ENCODE measurements around the gene SNTB2.
A peak's percentile ranks its signal among the peaks of the same experiment; 100 is the strongest.

SNTB2 gene

DNA sequence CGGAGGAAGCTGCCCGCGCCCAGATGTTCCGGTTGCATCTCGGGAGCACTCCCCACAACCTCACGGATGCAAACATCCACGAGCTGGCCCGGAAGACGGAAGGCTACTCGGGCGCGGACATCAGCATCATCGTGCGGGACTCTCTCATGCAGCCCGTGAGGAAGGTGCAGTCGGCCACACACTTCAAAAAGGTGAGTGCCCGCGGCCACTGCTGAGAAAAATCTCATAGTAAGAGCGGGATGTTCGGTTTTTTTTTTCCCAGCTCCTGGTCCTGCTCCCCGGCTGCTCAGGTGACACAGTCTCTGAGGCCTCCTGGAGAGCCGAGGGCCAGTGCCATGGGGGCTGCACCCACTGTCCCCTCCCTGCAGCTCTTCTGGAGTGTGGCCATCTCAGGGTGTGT lies 134.1 kb downstream of the SNTB2 start:
- no peak for DNase-seq

DNA sequence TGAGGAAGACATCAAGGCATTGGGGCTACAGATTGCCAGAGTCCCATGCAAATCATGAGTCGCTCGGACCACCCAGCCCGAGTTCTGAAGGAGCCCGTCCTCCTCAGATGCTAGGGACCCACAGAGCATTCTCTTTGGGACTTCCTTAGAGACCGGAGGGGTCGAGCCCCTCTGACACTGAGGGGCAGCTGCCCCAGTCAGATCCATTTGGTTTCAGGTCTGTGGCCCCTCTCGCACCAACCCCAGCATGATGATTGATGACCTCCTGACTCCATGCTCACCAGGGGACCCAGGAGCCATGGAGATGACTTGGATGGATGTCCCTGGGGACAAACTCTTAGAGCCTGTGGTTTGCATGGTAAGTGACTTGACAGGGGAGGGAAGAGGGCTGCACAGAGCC lies 135.4 kb downstream of the SNTB2 start:
- no peak for DNase-seq

DNA sequence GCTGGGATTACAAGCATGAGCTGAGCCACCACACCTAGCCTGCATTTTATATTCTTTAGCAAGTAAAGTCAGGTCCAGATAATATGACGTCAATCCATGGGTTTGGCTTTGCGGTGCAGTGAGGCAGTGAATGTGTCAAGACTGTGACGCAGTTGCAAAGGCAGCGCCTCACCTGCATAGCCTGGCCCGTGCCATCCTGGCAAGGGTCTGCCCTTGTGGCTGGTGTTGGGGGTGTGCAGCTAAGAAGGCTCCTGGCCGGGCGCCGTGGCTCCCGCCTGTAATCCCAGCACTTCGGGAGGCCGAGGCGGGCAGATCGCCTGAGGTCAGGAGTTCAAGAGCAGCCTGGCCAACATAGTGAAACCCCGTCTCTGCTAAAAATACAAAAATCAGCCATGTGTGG lies 136.5 kb downstream of the SNTB2 start:
- DNase-seq, result no peak

DNA sequence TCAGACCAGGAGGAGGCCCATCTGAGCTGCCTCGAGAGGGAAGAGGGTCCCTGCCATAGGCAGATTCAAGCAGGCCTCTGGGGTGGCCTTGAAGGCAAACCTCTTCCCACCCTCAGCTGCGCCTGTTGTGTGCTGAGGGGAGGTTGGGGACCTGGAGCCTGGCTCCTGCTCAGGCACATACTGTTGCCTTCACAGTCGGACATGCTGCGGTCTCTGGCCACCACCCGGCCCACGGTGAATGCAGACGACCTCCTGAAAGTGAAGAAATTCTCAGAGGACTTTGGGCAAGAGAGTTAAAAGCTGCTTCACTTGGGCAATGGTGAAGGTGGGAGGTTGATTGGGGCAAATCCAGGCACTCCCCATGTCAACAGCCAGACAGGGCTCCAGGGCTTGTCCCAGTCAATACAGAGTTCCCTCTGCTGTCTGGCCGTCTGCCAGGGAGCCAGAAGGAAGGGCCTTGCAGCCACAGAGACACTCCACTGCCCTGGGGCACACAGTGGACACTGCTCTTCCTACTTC lies 137.1 kb downstream of the SNTB2 start:
- peak; percentile 24 for DNase-seq

DNA sequence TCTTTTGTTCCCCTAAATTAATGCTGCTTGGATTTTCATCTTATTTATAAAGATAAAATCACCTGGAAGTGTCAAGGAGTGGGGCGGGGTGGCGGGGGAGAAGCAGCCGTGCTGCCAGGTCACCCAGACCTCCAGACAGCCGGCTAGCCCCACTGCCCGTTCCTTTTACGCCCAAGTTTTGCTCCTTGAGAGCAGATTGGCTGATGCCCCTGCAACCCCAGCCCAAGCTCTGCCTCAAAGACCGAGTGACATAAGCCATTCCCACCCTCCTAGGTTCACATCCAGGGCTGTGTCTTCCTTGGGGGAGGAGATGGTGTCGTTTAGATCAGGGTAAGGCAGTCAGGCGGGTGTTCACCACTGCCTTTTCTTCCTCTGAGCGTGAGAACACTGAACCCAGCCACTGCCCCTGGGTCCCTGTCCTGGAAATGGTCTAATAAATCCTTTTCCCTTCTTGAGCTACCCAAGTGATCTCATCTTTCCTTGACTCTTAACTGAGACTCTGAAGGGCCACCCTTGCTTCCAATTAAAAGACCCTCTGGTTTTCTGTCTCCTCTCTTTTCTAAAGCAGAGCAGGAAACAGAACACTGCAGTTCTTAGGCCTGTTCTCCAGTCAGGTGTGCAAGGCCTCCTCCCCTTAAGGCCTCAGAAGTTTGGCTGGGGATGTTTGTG lies 137.8 kb downstream of the SNTB2 start:
- DNase-seq, result no peak

DNA sequence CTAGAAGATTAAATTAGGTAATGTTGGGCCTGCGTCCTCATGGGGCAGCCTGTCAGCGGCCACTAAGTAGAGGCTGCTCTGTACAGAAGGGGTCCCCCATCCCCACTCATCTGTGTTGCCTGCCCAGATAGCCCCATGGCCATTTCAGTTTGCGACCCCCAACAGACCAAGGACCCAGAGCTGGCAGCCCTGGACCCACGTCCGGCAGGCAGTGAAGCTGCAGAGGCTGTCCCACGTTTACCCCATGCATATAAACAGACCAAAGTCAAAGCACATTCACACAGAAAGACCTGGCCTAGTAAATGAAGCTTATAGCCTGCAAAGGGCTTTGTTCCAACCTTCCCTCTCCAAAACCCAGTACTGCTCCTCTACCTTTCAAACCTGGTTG lies 138.8 kb downstream of the SNTB2 start:
- no peak for DNase-seq

DNA sequence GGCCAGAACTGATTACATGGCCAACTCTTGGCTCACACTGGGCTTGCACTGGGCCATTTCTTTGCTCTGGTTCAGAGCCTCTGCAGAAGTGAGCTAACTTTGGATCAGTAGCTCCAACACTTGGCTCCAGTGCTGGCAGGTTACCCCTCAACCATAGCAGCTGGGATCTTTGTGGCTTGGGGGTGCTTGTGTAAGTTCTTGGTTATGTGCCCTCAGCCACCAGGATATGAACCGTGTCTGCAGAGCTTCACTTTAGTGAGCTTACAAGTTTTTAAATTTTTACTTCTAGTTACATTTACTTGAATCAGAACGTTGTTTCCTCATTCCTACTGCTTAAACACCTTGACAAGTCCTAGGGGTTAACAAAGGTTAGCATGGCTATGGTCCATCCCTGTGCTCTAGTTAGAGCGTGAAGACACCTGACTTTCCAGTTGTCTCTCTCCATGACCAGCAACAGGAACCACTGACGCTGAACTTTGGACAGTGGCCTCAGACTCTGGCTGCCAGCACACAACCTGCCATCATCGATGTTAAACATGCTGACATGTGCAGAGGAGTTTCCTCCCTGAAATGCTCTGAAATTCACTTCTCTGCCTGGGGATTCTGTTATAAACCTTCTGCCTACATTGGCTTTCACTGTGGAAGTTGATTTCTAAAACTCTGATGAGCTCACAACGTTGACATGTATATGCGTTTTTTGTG lies 139.4 kb downstream of the SNTB2 start:
- no peak for DNase-seq

DNA sequence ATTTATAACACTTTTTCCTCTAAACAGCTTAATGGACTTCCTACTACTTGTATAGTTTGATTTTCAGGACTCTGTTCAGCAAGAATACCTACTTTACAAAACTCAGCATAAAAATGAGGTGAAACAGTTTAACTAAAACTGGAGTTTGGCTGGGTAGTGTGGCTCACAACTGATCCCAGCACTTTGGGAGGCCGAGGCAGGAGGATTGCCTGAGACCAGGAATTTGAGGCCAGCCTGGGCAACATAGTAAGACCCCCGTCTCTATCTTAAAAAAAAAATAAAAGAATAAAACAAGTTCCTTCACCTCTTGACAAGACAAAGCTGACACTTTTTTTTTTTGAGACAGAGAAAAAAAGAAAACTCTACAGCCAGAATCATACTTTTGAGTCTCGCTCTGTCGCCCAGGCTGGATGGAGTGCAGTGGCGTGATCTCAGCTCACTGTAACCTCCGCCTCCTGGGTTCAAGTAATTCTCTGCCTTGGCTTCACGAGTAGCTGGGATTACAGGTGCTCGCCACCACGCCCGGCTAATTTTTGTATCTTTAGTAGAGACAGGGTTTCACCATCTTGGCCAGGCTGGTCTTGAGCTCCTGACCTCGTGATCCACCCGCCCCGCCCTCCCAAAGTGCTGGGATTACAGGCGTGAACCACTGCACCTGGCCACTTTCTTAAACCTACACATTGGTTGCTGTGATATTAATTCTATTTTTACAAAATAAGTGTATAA lies 140.8 kb downstream of the SNTB2 start:
- no peak for DNase-seq

DNA sequence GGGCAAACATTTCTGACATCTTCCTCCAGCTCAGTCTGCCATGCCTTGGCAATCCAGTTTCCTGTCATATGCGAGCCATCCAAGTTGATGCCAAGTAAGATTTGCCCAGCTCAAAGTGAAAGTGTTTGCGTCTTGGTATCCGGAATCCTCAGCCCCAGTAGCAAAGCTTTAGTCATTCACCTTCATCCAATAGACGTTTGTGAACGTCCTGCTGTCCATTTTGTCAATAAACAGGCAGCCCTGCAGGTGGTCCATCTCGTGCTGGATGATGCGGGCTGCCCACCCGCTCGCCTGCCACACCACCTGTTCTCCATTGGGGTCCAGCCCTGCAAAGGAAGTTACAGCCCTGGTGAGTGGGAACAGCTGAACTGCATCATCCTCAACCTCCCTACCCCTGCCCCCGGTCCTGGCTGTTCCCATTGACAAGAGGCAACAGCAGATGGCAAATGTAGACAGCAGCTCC lies 141.9 kb downstream of the SNTB2 start:
- no peak for DNase-seq

DNA sequence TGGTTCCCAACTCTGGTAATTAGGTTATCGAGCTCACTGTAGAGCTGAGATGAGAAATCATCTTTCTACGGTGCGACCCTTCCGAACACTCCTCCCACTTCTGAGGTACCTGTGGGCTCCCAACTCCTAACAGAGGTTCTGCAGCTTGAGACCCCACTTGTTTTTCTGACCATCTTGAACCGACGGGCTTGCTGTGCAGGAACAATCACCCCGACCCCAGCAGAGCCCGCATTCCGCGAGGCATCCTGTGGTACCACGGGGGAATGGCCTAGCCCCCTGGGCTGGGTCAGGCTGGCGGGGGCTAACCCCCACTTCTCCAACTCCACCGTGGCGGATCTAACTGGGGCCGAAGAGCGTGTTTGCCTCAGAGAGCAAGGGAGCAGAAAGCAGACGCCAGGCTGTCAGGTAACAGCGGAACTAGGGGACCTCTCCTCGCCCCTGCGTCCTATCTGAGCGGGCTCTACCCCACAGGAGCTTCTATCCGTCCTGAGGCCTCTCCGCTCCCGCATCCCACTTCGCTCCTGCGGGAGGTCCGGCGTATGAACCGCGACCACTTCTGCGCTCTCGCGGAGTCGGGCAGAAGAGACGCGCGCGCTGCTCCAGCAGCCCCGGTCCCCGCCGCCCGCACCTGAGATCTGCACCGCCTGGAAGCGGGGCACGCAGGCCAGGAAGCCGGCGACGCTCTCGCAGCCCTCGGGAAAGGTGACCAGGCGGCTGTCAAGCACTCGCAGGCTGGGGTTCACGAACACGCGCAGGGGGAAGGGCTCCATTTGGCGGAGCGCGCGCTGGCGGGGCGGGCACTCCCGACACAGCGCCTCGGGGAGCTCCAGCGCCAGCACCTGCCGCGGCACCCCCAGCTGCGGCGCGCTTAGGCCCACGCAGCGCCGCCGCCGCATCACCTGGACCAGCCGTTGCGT lies 142.7 kb downstream of the SNTB2 start:
- peak; percentile 52 for DNase-seq

DNA sequence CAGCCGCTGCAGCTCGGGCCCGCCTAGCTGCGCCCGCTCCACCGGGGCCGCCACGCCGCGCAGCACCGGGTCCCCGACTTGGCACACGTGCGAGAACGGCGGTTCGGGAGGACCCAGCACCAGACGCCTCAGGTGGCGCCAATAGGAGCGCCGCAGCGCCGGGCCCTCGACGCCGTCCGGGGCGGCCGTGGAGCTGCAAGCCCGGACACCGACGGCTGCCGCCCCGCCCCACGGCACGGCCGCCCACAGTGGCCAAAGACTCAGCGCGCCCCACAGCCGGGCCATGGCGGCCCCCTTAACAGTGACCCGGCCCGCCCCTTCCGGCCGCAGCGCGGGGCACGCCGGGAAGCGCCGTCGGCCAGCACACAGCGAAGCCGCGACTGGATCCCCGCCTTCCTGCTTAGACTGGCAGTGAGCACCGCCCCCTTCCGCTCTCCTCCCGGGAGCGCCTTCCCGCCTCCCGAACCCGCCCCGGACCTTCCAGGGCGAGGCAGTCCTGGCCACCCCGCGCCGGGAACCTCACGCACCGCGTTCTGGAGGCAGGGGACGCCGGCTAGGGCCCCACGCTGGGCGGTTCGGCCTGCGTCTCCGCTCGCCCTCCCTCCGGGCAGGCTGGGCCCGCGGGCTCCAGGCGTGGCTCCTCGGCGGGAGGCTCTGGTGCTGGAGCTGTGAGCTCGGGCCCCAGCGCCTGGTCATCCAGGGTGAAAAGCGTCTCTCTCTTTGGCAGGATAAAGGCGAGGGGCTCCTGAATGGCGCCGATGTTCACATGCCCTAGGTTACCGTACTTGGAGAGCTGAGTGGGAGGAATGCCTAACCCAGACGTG lies 143.5 kb downstream of the SNTB2 start, which contains the start of gene PDF:
PDF (minus strand) TSS at position 303 of the 824 bp plus-strand sequence; CDS start at position 285, 18 bp downstream.
- DNase-seq, result peak; percentile 96

DNA sequence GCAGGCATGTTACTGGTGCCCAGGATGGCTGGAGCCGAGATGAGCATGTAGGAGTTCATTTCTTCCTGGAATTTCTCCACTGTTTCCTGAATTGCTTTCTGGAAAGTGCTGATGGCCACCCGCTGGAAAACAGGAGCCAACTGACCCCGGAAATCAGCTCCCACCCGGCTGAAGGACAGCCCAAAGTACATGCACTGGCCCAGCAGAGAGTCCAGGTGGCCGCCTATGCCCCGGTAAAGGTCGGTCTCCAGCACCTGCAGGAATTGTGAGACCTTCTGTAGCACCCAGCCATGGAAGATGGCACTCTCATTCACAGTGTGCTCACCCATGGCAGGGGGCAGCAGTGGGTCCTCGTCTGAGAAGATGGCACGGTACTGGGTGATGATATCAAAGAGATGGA lies 147.7 kb downstream of the SNTB2 start:
- DNase-seq, result no peak

DNA sequence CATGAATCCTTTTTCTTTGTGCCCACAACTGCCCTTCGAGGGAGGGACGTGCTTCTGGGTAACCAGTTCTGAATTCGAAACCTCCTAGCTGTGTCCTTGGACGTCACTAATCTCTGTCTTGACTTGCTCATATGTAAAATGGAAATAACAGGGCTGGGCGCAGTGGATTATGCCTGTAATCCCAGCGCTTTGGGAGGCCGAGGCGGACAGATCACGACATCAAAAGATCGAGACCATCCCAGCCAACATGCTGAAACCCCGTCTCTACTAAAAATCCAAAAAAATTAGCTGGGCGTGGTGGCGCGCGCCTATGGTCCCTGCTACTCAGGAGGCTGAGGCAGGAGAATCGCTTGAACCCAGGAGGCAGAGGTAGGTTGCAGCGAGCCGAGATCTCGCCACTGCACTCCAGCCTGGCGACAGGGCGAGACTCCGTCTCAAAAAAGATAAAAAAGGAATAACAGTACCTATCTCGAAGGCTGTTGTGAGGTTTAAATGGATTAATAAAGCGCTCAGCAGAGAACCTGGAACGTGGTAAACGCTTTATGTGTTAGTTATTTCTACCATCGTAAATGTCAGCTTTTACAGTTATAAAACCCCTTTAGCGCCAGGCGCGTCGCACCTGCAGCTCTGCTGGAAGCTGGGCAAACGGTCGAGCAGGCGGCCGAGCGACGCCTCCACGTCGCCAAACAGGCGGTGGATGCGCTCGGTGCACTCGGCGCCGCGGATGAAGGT lies 151.8 kb downstream of the SNTB2 start:
- no peak for DNase-seq

DNA sequence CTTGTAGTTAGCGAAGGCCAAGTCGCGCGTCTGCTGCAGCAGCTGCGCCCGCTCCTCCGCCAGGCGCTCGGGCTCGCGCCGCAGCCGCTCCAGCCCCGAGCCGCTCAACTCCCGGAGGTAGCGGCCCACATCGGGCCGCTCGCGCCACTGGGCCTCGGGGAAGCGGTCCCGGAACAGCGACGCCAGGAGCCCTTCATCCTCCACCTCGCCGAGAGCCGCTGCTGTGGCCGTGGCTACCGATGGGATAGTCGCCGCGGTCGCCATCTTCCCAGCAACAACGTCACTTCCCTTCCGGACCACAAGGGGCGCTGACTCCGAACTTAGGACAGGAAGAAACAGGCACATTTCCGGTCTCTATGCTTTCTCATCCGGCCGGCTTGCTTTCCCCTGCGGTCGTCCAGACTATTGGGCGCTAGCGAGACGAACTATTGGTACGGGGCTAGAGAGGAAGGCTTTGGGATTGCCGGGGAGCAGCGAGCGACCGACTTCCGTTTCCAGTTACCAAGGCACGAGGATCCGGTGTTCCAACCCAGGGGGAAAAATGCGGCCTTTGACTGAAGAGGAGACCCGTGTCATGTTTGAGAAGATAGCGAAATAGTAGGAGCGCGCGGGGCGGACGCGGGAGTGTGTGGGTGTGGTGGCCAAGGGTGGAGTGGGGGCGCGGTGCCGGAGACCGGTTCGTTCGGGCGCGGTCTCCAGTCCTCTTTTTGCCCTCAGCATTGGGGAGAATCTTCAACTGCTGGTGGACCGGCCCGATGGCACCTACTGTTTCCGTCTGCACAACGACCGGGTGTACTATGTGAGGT lies 152.5 kb downstream of the SNTB2 start, which contains the start of the genes COG8 and NIP7:
COG8 (minus strand) TSS at position 276 of the 806 bp plus-strand sequence; CDS start at position 264, 12 bp downstream.
NIP7 (plus strand) TSS at position 484 of the 806 bp plus-strand sequence; CDS start at position 542, 58 bp downstream.
- peak; percentile 99 for DNase-seq

DNA sequence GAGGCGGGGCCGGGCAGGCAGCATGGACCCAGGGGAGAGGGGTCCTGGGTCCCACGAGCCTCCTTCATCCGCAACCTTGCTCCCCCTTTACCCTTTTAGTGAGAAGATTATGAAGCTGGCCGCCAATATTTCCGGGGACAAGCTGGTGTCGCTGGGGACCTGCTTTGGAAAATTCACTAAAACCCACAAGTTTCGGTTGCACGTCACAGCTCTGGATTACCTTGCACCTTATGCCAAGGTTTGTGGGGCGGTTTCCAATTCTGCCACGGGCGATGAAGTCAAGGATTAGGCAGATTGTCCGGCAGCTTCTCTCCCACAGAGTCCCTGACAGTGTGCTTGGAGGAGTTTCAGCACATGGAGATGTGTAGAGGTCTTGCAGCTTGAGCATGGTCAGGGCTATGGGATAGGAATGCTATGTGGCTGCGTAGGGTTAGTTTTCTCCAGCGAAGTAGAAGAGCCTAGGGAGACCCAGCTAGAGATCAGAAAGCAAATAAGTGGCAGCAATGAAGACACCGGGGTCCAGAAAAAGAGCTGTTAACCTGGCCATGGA lies 153.2 kb downstream of the SNTB2 start:
- no peak for DNase-seq

DNA sequence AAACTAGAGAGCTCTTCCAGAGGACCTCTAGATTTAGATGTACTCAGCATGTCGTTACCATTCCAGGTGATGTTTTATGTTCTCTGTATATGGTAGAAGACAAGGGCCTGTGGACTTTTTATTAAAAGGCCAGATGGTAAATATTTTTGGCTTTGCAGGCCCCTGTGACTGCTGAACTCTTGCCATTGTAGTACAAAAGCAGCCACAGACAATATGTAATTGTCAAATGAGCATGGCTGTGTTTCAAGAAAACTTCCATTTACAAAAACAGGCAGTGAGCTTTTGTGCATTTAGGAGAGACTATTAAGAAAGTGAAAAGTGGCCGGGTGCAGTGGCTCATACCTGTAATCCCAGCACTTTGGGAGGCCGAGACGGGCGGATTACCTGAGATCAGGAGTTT lies 157.2 kb downstream of the SNTB2 start:
- no peak for DNase-seq

DNA sequence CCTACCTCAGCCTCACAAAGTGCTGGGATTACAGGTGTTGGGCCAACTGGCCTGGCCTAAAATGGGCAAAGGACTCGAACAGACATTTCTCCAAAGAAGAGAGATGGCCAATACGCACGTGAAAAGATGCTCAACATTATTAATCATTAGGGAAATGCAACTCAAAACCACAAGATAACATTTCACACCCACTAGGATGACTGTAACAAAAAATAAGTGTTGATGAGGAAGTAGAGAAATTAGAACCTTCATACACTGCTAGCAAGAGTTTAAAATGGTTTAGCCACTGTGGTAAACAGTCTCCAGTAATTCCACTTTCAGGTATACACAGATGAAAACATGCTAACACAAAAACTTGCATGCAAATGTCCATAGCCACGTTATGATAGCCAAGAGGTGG lies 159.0 kb downstream of the SNTB2 start:
- DNase-seq, result no peak

DNA sequence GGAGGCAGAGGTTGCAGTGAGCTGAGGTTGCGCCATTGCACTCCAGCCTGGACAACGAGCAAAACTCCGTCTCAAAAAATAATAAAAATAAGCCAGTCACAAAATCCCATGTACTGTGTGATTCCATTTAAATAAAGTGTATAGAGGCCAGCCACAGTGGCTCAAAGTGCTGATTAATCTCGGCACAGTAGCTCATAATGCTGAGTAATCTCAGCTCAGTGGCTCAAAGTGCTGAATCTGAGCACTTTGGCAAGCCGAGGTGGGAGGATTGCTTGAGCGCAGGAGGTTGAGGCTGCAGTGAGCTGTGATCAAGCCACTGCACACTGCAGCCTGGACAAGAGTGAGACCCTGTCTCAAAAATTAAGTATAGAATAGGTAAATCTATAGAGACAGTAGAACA lies 159.7 kb downstream of the SNTB2 start:
- DNase-seq, result peak; percentile 15

DNA sequence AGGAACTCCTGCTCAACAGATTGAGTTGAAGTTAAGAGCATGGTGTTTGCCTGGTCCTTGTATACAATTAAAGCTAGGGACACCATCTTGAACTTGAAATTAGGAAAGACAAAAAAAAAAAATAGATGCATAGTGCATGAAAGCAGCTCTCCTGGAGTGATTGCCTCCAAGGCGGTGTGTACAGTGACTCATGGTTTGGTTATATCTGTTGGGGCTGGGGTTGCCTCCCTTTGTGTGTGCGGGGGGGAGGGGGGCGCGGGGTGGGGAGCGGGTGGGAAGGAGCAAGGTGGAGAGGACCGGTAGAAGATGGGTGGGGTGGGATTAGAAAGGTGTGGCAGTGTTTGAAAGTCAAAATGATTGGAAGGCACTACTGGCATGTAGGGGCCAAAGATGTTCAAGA lies 161.3 kb downstream of the SNTB2 start:
- DNase-seq, result no peak

Measured in OCI-M1 (cell line).